SIG-M5 (cell line): ENCODE measurements around the gene NFIX.

Source experiments
- DNase-seq: peaks from one replicate; lab custom pipeline; 2025; lab: John Stamatoyannopoulos, UW

The NFIX gene

DNA sequence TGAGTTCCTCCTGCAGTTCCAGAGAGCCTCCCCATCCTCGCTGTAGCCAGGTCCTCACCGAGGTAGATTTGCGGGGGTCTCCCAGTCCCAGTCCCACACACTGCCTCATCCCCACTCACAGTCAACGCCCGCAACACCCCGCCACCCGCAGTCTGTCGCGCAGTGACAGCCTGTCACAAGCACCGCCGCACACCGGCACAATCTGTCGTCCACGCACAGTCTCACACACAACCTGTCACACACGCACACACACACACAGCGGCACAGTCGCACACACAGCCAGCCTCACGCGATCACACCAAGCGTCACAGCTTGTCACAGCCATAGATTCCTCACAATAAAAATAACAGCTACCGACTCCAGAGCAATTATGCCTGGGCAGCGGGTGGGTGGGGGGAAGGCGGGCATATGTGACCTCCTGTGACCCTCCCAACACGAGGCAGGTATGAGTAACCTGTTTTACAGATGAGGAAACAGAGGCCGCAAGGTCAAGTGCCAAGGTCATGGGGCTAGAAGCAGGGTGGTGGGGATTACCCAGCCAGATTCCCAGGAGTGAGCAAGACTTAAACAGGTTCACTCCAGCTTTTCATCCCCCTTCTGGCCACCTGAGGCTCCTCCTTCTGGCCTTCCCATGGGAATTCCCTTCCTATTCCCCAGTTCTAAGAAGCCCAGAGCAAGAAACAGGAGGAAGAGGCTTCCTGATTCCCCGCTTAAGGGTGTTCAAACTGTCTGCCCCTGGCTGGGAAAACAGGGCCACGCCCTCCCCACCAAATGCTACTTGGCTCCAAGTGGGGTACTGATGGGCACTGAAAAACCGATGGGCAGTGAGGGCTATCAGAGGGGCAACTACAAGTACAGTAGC, 13.9 kb downstream of the NFIX start:
- DNase-seq: no peak

- DNase-seq: no peak
Measured at GRCh38 chr19:13010038-13010991, 15.0 kb downstream of the NFIX start.

GRCh38 chr19:13010992-13011652, 15.8 kb downstream of the NFIX start:
- no peak for DNase-seq

DNA sequence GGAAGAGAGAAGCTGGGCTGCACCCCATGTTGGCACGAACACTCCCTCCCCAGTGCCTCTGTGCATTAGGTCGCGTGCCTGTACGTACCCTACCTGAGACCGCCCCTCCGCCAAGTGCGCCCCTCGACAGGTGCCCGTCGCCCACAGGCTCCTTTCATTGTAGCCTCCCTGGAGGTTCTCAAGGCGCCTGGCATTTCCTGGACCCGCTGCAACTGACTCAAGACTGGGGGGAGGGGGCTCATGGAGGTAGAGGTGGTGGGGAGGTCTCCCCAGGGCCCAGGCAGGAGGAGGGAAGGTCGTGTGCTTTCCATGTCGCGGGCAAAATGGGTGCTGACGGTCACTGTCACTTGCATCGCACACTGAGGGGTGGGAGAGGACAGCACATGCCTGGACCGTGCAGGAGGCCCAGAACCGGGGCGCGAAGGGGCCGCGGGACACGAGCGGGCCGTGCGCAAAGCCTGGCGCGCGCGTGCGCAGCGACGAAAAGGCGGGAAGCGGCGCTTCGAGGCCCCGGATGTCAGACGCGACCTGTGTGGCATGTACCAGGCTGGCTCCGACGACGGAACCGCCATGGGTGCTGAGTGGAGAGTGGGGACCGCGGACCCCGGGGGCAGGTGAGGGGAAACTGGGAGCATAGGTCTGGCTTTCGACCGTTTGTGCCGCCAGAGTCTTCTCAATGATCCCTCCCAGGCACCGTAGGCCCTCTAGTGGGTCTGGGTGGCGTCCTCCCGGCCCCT, 16.5 kb downstream of the NFIX start:
- DNase-seq: no peak

- DNase-seq: no peak
Measured at GRCh38 chr19:13012390-13012689, 17.1 kb downstream of the NFIX start.

- no peak for DNase-seq
Measured at GRCh38 chr19:13012690-13013608, 17.7 kb downstream of the NFIX start.

GRCh38 chr19:13013649-13014048, 18.4 kb downstream of the NFIX start:
- DNase-seq: no peak

- no peak for DNase-seq
Measured at GRCh38 chr19:13014101-13014920, 19.0 kb downstream of the NFIX start.

DNA sequence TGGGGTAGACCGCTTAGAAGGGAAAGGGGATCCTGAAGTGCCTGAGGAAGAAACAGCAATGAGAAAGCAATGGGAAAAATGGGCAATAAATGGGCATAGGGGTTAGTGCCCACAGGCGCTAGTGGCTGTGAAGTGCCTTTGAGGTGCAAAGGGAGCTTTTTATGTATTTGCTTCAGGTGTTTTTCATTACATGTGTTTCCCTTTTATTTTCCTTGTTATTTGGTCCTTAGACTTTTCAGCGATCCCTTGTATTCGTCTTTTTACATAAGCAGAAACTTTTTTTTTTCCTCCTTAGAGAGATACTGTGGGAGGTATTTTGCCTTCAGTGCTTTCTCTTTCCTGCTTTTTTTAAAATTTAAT, 19.6 kb downstream of the NFIX start:
- DNase-seq: no peak

GRCh38 chr19:13015361-13016223, 20.3 kb downstream of the NFIX start:
- no peak for DNase-seq

GRCh38 chr19:13016245-13016627, 21.0 kb downstream of the NFIX start:
- no peak for DNase-seq

GRCh38 chr19:13016628-13017305, 21.5 kb downstream of the NFIX start:
- DNase-seq: no peak

- DNase-seq: no peak
Measured at GRCh38 chr19:13017306-13018034, 22.2 kb downstream of the NFIX start.

DNA sequence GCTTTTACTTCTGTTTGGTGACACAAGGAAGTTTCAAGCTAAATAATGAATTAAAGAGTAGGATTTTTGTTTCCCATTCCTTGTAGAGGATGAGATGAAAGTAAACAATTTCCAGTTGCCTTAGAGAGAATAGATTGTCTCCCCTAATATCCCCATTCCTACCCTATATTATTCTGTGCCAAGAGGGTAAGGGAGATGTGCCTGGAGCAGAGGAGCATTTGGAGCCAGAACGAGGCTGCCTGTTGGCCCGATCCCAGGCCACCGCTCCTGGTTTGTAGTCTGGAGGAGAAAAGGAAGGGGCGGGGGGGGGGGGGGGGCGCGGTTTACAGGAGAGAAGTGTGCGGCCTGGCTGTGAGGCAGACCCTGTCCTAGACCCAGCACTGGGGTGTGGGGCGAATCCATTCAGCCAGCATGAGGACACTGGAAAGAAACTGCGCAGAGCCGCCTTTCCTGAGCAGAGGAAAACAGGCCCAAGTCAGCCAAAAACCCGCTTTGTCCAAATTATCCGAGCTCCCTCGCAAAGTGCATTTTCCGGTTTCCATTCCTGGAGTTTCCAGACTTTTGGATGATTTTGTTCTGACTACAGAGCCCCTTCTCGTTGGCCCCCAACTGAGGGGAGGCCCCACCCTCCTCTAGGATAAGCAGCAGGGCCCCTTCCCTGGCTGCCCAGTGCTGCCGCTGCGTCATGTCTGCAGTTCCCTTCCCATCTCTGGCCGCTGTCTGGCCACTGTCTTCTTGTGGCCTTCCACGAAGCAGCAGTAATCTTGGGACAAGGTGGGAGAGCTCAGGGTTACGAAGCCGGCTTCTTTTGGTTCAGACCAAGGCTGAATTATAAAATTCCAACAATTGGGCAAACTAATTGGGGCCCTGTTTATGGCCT, 23.0 kb downstream of the NFIX start:
- DNase-seq: no peak

- no peak for DNase-seq
Measured at GRCh38 chr19:13019332-13019731, 24.1 kb downstream of the NFIX start.

DNA sequence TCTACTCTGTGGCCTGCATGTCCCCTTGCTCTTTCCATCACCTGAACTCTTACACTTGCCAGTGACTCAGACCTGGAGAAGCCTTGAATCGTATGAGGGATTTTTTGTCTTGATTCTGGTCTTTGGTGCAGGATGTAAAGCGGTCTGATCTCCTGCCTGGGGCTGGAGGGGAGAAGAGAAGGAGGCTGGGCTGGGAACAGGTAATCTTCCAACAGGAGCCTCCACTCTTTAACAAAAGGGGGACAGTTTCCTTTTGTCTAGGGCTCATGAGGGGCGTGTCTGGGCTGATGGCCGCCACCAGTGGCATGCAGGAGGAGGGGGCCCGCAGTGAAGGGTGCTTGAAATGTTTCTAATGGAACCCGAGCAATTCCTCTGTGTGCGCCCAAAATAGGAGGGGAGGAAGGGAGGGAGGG, 24.7 kb downstream of the NFIX start:
- no peak for DNase-seq
